ENCODE measurements around the gene SMG9.
"Not testable (repeated sequence)": the region's sequence is repeated elsewhere in the genome, so short reads cannot be mapped to it uniquely, and the experiment has no call there.

Gene SMG9

GRCh38 chr19:43779820-43780219 lies 25.1 kb upstream of the SMG9 start:
- DNase-seq, result peak in 1 of 5 donors; percentile 44

DNA sequence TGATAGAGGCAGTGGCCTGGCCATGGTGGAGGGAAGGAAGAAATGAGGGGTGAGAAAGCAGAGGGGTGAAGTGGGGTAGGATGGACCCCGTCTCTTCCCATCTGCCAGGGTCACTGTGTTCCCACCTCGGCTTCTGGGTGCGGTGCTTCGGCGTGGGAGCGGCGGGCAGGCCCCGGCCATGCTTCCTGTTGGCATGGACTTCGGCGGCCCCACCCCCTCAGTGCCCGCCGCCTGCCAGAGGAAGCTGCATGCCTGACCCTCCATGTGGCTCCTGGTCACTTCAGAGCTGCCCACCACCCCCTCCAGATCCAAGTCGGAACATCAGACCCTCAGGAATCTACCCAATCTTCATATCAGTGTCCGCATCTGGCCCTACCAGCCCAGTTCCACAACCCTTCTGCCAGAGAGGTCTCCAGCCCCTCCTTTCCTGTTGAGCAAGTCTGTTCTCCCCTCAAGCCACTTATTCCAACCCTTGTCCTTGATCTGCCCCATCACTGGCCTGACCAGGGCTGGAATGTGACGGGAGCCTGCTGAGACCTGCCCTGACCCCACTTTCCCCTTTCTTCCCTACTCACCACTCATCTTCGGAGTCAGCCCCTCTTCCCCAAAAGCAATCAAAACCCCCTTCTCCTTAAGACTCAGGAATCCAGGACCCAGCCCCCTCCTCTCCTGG lies 24.5 kb upstream of the SMG9 start:
- no peak for DNase-seq

DNA sequence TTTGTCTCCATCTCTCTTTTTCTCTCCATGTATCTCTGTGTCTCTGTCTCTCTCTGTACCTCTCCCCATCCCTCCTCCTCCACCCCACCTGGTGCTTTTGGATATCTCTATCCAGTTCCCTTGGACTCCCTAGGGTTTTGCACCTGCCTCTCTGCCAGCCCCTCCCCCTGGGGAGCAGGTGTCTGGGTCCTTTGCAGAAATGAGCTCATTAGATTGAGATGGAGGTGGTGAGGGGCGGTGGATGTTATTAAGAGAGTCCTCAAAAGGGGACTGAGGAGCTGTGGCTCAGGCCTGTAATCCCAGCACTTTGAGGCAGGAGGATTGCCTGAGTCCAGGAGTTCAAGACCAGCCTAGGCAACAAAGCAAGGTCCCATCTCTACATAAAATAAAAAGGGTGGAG lies 23.9 kb upstream of the SMG9 start:
- no peak for DNase-seq

DNA sequence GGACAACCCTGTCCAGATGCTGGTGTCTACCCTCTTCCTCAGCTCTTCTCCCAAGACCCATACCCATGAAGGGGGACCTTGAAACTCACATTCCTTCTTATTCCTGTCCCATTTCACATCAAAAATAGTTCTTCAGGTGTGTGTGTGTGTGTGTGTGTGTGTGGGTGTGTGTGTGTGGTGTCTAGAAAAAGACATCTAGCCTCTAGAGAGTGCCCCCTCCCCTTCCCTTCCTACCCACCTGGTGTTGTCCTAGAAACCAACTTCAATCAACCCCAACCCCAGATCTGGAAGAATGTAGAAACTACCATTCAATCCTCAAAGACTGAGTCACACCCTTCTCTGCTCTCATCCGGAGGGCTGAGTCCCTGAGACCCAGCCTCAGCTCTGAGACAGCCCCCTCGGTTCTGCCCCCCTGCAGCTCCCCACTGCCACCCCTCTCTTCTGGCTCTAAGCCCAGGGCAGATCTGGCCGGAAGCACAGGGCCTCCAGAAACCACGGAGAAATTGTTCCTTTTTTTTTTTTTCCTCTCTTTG lies 22.5 kb upstream of the SMG9 start:
- peak in 1 of 5 donors; percentile 46 for DNase-seq

GRCh38 chr19:43776286-43776685 lies 21.5 kb upstream of the SMG9 start:
- no peak for DNase-seq

DNA sequence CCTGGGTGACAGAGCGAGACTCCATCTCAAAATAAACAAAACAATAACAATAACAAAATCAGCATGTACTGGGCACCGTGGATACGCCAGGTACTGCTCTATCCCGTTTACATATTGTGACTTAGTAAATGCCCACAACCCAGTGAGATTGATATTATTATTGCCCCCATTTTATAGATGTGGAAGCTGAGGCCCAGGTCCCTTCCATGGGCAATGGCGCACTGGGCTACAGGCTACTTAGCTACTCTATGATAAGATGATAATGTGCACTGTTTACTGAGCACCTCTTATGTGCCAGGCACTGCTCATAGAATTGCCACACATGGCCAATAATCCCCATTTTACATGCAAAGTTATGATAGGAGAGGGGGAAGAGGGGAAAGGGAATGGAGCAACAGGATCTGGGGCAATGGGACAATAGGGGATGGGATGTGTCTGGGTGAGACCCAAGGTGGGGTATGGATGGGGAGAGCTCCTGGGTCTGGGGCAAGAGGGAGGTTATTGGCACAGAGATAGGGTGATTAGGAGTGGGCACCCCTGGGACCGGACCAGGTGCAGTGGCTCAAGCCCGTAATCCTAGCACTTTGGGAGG lies 20.6 kb upstream of the SMG9 start:
- no peak for DNase-seq

- DNase-seq, result not testable (repeated sequence)
These were observed 20.1 kb upstream of the SMG9 start for GRCh38 chr19:43774940-43775258.

GRCh38 chr19:43774103-43774939 lies 19.6 kb upstream of the SMG9 start:
- DNase-seq, result no peak

- no peak for DNase-seq
These were observed 19.0 kb upstream of the SMG9 start for GRCh38 chr19:43773725-43774102.

DNA sequence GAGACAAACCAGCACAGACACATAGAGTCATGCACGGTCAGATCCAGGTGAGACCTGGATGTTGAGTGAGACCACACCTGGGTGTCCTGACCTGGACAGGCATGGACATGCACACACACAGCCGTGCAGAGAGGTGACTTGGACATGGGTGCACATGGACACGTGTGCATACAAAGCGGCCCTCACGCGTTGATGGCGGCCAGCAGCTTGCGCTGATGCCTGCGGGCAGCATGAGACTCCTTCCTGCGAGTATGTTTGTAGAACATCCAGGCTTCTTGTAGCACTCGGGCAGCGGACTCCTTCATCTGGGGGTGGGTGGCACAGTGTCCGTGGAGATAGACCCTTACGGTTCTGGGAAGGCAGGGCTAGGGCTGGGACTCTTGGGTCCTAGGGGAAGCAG lies 14.5 kb upstream of the SMG9 start:
- no peak for DNase-seq

- DNase-seq, result no peak
These were observed 13.7 kb upstream of the SMG9 start for GRCh38 chr19:43768273-43769050.

GRCh38 chr19:43767818-43768217 lies 13.1 kb upstream of the SMG9 start:
- no peak for DNase-seq

DNA sequence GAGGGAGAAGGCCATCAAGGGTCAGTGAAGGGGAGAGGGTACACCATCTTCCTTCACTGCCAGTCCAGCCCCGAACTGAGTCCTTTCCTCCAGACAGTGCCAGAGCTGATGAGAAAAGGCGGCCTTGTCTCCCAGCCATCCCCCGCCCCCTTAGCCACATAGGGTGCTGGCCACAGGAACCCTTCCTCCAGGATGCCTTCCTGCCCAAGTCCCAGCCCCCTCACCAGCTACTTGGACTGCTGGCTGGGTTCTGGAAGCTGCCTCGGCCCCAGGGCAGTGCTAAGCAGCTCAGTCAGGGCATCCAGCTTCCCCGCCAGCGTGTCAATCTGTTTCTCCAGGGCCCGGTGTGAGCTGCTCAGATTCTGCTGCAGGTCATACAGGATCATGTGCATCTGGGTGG lies 12.6 kb upstream of the SMG9 start:
- DNase-seq, result no peak

DNA sequence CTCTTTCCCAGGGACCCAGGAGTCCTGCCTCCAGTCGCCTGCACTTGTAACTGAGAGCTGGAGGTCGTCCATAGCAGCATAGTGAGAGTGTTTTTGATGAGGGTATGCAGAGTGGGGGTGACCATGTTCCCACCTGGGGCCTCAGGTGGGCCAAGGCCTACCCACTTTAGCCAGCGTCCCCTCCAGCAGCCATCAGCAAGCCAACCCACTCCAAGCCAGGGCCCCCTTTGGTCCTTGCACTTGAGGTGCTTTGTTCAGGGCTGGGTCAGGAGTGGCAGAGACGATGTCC lies 11.9 kb upstream of the SMG9 start:
- DNase-seq, result no peak

- DNase-seq, result peak; percentile 32 to 94 (median 58)
These were observed 10.5 kb upstream of the SMG9 start for GRCh38 chr19:43765109-43765876.

DNA sequence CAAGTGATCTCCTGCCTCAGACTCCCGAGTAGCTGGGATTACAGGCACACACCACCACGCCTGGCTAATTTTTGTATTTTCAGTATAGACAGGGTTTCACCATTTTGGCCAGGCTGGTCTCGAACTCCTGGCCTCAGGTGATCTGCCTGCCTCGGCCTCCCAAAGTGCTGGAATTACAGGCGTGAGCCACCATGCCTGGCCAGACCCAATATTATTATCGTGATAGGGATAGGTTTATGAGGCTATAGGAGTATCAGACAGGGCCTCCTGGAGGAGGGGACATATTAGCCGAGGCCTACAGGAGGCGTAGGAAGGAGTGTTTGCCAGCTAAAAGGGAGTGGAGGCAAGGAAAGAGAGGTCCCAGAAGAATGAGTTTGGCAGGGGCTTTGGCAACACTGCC lies 9.9 kb upstream of the SMG9 start:
- DNase-seq, result not testable (repeated sequence)

DNA sequence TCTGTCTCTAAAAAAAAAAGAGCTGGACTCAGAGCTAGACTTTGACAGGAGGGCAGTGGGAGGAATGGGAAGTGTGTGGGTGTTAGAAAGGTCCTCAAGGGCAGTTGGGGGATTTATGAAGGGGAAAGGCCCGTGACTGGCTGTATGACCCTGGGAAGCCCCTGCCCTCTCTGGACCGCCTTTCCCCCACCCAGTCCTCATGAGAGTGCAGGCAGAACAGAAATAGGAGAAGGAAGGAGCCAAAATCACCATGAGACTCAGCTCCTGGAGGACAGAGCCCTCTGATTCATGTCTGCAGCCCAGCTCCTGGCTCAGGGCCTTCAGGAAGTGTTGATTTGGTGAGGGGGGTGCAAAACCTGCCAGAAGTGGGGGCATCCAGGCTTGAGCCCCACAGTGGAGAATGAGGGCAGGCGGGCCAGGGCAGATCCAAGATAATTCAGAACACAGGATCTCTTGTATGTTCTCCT lies 8.7 kb upstream of the SMG9 start:
- no peak for DNase-seq

GRCh38 chr19:43762814-43763213 lies 8.1 kb upstream of the SMG9 start:
- no peak for DNase-seq

GRCh38 chr19:43760941-43761340 lies 6.2 kb upstream of the SMG9 start:
- DNase-seq, result no peak

DNA sequence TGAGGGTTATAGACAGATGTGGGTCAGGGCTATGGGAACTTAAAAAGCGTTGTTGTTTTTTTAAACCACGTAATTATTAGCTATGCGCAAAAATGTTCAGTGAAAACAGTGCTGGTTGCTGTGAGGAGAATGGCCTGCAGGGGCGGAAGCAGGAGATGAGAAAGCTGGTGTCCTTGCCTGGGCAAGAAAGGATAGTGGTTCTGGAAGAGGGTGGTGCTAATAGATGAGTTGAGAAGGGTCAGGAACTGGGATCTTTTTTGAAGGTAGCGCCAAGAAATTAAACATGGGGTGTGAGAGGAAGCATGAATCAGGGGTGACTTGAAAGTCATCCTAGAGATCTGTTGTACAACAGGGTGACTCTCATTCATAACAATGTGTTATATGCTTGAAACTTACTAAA lies 4.8 kb upstream of the SMG9 start:
- no peak for DNase-seq

DNA sequence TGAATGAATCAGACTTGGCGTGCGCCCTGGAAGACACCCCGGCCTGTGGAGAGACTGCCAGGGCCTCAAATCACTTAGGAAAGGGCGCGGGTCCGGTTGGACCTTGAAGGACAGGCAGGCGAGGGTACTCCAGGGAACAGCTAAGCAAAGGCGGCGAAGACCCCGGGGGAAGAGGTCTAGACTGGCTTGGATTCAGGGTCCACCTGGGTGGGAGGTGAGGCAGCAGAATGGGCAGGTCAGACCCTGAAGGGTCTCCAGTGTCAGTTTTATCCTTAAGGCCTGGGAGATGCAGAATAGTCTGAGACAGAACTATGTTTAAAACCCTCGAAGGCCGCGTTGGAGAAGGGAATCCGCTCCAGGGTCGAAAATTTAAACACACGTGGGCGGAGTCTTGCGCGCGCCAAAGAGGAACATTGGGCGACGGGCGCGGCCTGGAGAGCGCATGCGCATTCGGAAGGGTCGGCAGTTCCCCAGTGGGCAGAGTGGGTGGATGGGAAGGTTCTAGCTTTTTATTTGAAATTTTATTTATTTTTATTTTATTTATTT lies 567 bp upstream of the SMG9 start:
- peak; percentile 66 to 86 (median 75) for DNase-seq

DNA sequence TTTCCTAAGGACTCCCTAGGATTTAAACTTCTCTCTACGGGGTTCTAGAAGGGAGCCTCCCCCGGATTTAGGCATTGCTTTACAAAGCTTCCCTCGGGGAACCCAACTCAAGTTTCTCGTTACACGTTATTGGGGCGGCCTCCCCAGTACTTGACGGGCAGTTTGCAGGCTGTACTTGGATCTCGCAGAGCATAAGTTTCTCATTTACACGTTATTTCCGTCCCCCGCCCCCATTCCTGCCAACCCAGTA lies 584 bp downstream of the SMG9 start:
- no peak for DNase-seq

All from T-helper 1 cell (primary cell).